Measurements from ENCODE around the gene C9orf43.
"Not testable (repeated sequence)": the region's sequence is repeated elsewhere in the genome, so short reads cannot be mapped to it uniquely, and the experiment has no call there.

Gene C9orf43

GRCh38 chr9:113381909-113382411 is 28.6 kb upstream of the C9orf43 start:
- no peak for DNase-seq (ENCODE audit: low read depth in 2 of 2)

- no peak for DNase-seq (ENCODE audit: low read depth in 2 of 2)
These were observed 23.8 kb upstream of the C9orf43 start for GRCh38 chr9:113386571-113387393.

GRCh38 chr9:113387560-113388230 is 22.9 kb upstream of the C9orf43 start:
- DNase-seq (ENCODE audit: low read depth in 2 of 2), result no peak

- DNase-seq (ENCODE audit: low read depth in 2 of 2), result no peak
These were observed 21.7 kb upstream of the C9orf43 start for GRCh38 chr9:113388833-113389232.

GRCh38 chr9:113389451-113389850 is 21.1 kb upstream of the C9orf43 start:
- DNase-seq (ENCODE audit: low read depth in 2 of 2), result no peak

- no peak for DNase-seq (ENCODE audit: low read depth in 2 of 2)
These were observed 20.2 kb upstream of the C9orf43 start for GRCh38 chr9:113390192-113390960.

GRCh38 chr9:113391917-113392316 is 18.6 kb upstream of the C9orf43 start:
- no peak for DNase-seq (ENCODE audit: low read depth in 2 of 2)

- no peak for DNase-seq (ENCODE audit: low read depth in 2 of 2)
These were observed 17.3 kb upstream of the C9orf43 start for GRCh38 chr9:113393281-113393680.

- DNase-seq (ENCODE audit: low read depth in 2 of 2), result no peak
These were observed 15.3 kb upstream of the C9orf43 start for GRCh38 chr9:113395000-113395861.

GRCh38 chr9:113397203-113397631 is 13.3 kb upstream of the C9orf43 start:
- no peak for DNase-seq (ENCODE audit: low read depth in 2 of 2)

GRCh38 chr9:113398796-113399195 is 11.8 kb upstream of the C9orf43 start:
- DNase-seq (ENCODE audit: low read depth in 2 of 2), result no peak

- no peak for DNase-seq (ENCODE audit: low read depth in 2 of 2)
These were observed 10.8 kb upstream of the C9orf43 start for GRCh38 chr9:113399646-113400200.

- DNase-seq (ENCODE audit: low read depth in 2 of 2), result peak; percentile 95 to 96
These were observed 9.3 kb upstream of the C9orf43 start, which contains the start of gene ALAD for GRCh38 chr9:113401027-113401792. TSS of gene ALAD (minus strand) at chr9:113401284. CDS start at chr9:113393559, 7,725 bp downstream.

- DNase-seq (ENCODE audit: low read depth in 2 of 2), result no peak
These were observed 6.9 kb upstream of the C9orf43 start for GRCh38 chr9:113403646-113404045.

GRCh38 chr9:113406353-113406752 is 4.2 kb upstream of the C9orf43 start:
- not testable (repeated sequence) for DNase-seq (ENCODE audit: low read depth in 2 of 2)

GRCh38 chr9:113406873-113407511 is 3.6 kb upstream of the C9orf43 start:
- peak; percentile 12 to 21 for DNase-seq (ENCODE audit: low read depth in 2 of 2)

- DNase-seq (ENCODE audit: low read depth in 2 of 2), result no peak
These were observed 1.1 kb upstream of the C9orf43 start for GRCh38 chr9:113409481-113409880.

- no peak for DNase-seq (ENCODE audit: low read depth in 2 of 2)
These were observed 702 bp upstream of the C9orf43 start for GRCh38 chr9:113409883-113410206.

- DNase-seq (ENCODE audit: low read depth in 2 of 2), result no peak
These were observed 5.7 kb downstream of the C9orf43 start for GRCh38 chr9:113416149-113416721.
